Ascending aorta (tissue), 2 donors: ENCODE data around the gene DCC. TPM values are rescaled to one million over a fixed set of nuclear protein-coding genes. Genes with fewer than 3 reads are reported as not detected.

Experiments used
- DNase-seq, 2 donors: peaks; one replicate each; pipeline ENCODE4 v3.0.0-alpha.2; 2019; ENCODE audit warnings: low spot score in 2 of 2
- H3K27ac ChIP-seq, 2 donors: fragments of 200-600 bp; sonication (generic); one replicate each; pipeline ENCODE4 v1.5.1; 2016 to 2017; ENCODE audit warnings: mild to moderate bottlenecking in 1 of 2
- H3K27me3 ChIP-seq: fragments of 200-600 bp; sonication (generic); one replicate; pipeline ENCODE4 v1.5.1; 2017
- H3K36me3 ChIP-seq, 2 donors: fragments of 200-600 bp; sonication (generic); one replicate each; pipeline ENCODE4 v1.5.1; 2016
- H3K4me1 ChIP-seq, 2 donors: fragments of 200-600 bp; sonication (generic); one replicate each; pipeline ENCODE4 v1.5.1; 2016 to 2017; ENCODE audit warnings: mild to moderate bottlenecking in 1 of 2
- H3K4me3 ChIP-seq, 2 donors: fragments of 200-600 bp; sonication (generic); one replicate each; pipeline ENCODE4 v1.5.1; 2016 to 2017; ENCODE audit warnings: mild to moderate bottlenecking in 1 of 2
- H3K9me3 ChIP-seq, 2 donors: fragments of 200-600 bp; sonication (generic); one replicate each; pipeline ENCODE4 v1.5.1; 2016
- CTCF ChIP-seq, 3 experiments: fragments of 200-600 bp in 2 of 3; fragments of 450-650 bp in 1 of 3; sonication (generic) in 2 of 3; IDR thresholded peaks; one replicate each; pipeline ENCODE4 v1.5.1; 2016 to 2019; ENCODE audit warnings: antibody characterized with exemption in 3 of 3, mild to moderate bottlenecking in 1 of 3, moderate library complexity in 1 of 3
- intact Hi-C: fragments of 100-400 bp; cut with DNase I; formaldehyde crosslinking; loops from one replicate; pipeline ENCODE4 v1.15.1; 2023
- total RNA-seq: library from RNA; depleted of rRNA; stranded (reverse); fragments of >200 nt; gene quantifications from one replicate; pipeline ENCODE4 v1.1.0, GENCODE V29; 2016

DCC gene
- total RNA-seq, 1 donor from 2014 or later: not detected

GRCh38 chr18:52620926-52621439 is 281.0 kb downstream of the DCC start:
- intact Hi-C loops: no loop called here
- Histone ChIP-seq H3K4me3 (no peak overlapping the region), H3K27me3 (no peaks in the 10 kb centered on the region), H3K36me3 (no peaks in the 10 kb centered on the region), H3K27ac (no peak overlapping the region), H3K4me1 (no peaks in the 10 kb centered on the region), H3K9me3 (no peaks in the 10 kb centered on the region)
- no peak for DNase-seq
- no peak for TF ChIP-seq CTCF (IDR thresholded peaks at IDR 0.05)

- H3K4me1 ChIP-seq: no peaks in the 10 kb centered on the region
- H3K36me3 ChIP-seq: no peaks in the 10 kb centered on the region
- H3K9me3 ChIP-seq: no peaks in the 10 kb centered on the region
- intact Hi-C loops: no loop called here
- no peaks in the 10 kb centered on the region for H3K27me3 ChIP-seq
- DNase-seq: no peak
- no peak for TF ChIP-seq CTCF (IDR thresholded peaks at IDR 0.05)
- H3K27ac ChIP-seq: no peak overlapping the region
- H3K4me3 ChIP-seq: no peak overlapping the region
These were observed 284.7 kb downstream of the DCC start for GRCh38 chr18:52624702-52625101.

GRCh38 chr18:52636536-52636935 is 296.5 kb downstream of the DCC start:
- H3K27ac ChIP-seq: no peak overlapping the region
- DNase-seq: no peak
- no peaks in the 10 kb centered on the region for H3K27me3 ChIP-seq
- no peaks in the 10 kb centered on the region for H3K36me3 ChIP-seq
- TF ChIP-seq CTCF (IDR thresholded peaks at IDR 0.05): no peak
- intact Hi-C loops: no loop called here
- no peak overlapping the region for H3K4me3 ChIP-seq
- no peaks in the 10 kb centered on the region for H3K9me3 ChIP-seq
- no peaks in the 10 kb centered on the region for H3K4me1 ChIP-seq

- no peak for DNase-seq
- no peaks in the 10 kb centered on the region for H3K27me3 ChIP-seq
- no peak overlapping the region for H3K4me3 ChIP-seq
- no peak overlapping the region for H3K27ac ChIP-seq
- no peak for TF ChIP-seq CTCF (IDR thresholded peaks at IDR 0.05)
- intact Hi-C loops: no loop called here
- H3K36me3 ChIP-seq: no peaks in the 10 kb centered on the region
- no peaks in the 10 kb centered on the region for H3K4me1 ChIP-seq
- H3K9me3 ChIP-seq: no peaks in the 10 kb centered on the region
These were observed 308.2 kb downstream of the DCC start for GRCh38 chr18:52648201-52648600.

GRCh38 chr18:52652391-52652790 is 312.4 kb downstream of the DCC start:
- H3K4me1 ChIP-seq: no peaks in the 10 kb centered on the region
- no peak for DNase-seq
- no peaks in the 10 kb centered on the region for H3K36me3 ChIP-seq
- H3K27me3 ChIP-seq: no peaks in the 10 kb centered on the region
- no peak overlapping the region for H3K27ac ChIP-seq
- no peak for TF ChIP-seq CTCF (IDR thresholded peaks at IDR 0.05)
- H3K9me3 ChIP-seq: no peaks in the 10 kb centered on the region
- no peak overlapping the region for H3K4me3 ChIP-seq
- intact Hi-C loops: no loop called here
